ENCODE data around the gene SERTAD3. TPM values are rescaled to one million over a fixed set of nuclear protein-coding genes. Genes with fewer than 3 reads are reported as not detected.
"Not testable (repeated sequence)": the region's sequence is repeated elsewhere in the genome, so short reads cannot be mapped to it uniquely, and the experiment has no call there.

SERTAD3 gene
- total RNA-seq, 1 donor from 2014 or later = 28.2 TPM

- DNase-seq (ENCODE audit: missing footprints) = no peak
- no peak for ATAC-seq
- intact Hi-C loops (cut with DNase I) = no loop called here
Measured at GRCh38 chr19:40417643-40417981, 26.5 kb downstream of the SERTAD3 start.

DNA sequence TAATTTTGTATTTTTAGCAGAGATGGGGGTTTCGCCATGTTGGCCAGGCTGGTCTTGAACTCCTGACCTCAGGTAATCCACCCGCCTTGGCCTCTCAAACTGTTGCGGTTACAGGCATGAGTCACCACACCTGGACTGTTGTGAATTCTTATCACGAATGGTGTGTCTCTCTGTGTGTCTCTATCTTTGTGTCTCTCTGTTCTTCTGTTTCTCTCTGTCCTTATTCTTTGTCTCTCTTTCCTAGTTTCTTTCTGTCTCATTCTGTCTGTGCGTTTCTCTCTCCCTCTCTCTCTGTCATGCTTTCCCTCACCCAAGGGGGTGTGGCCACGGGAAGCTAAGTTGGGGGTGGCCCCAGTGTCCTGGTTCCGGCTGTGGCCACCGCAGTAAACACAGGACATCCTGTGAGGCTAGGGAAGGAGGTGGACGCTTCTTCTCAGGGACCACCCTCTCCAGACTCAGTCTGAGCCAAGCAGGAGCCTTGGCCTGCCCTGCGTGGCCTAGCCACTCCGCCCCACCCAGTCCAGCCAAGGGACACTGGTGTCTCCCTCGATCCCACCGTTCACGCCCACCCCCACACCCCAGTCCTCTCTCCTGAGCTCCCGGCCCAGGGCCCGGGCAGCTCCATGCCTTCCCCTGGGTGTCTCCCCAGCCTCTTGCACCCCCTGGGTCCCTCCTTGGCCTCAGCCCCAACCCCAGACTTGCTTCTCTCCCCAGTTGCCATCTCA lies 27.1 kb downstream of the SERTAD3 start:
- ATAC-seq (peak; percentile 14), DNase-seq (ENCODE audit: missing footprints) (peak; percentile 86)
- intact Hi-C loops (cut with DNase I) = no loop called here

DNA sequence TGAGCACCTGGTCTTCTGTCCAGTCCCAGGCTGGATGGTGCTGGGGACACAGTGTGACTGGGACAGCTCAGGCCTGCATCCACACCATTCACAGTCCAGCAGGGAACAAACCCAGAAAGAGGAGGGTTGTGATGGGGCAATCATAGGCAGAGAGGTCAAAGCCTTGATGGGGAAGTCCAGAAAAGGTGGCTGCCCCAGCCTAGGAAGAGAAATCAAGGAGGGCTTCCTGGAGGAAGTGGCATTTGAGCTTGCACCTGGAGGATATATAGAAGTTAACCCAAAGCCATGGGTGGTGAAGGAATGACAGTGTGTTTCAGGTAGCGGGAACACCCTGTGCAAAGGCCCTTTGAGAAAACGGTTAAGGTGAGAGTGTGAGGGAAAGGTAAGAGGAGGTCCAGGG lies 28.4 kb downstream of the SERTAD3 start:
- DNase-seq (ENCODE audit: missing footprints) = no peak
- intact Hi-C loops (cut with DNase I) = no loop called here
- no peak for ATAC-seq

DNA sequence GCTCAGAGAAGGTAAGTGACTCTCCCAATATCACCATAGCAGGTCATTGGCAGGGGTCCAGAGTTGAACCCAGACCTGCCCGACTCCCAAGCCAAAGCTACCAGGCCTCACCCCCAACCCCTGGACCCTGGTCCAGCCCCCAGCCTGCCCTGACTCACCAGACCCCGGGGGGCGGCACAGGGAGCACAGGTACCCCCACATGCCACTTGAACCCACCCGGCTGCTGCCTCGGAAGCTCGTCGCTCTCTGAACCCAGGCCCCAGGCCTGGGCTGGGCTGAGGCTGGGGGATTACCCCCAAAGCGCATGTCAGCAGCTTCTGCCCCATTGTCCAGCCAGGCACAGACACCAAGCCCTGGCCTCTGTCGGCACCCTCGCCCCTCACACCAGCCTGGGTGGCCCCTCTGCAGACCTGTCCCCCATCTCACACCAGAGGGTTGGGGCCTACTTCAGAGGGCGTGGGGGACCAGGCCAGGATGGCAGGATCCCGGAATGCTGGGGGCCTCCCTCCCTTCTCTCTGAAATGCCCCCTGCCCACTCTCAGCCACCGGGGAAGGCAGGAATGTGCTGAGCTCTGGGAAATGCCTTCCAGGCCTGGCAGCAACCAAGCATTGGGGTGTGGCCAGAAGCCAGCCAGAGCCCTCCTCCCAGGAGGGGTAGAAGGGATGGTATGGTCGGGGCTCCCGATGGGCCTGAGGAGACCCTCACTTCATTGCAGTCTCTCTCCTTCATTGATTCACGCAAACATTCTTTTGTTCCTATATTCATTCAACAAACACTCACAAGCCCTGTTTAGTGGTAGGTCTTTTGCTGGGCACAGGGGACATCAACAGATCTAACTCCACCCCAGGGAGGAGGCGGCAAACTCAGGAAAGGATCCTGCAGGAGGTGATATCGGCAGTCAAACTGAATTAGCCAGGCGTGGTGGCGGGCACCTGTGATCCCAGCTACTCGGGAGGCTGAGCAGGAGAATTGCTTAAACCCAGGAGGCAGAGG lies 29.3 kb downstream of the SERTAD3 start:
- intact Hi-C loops (cut with DNase I) = loop anchor here (5.0 kb wide), 1 partner anchor 187 kb away; the partner anchor contains the start of gene LTBP4
- no peak for DNase-seq (ENCODE audit: missing footprints)
- peak; percentile 12 for ATAC-seq

DNA sequence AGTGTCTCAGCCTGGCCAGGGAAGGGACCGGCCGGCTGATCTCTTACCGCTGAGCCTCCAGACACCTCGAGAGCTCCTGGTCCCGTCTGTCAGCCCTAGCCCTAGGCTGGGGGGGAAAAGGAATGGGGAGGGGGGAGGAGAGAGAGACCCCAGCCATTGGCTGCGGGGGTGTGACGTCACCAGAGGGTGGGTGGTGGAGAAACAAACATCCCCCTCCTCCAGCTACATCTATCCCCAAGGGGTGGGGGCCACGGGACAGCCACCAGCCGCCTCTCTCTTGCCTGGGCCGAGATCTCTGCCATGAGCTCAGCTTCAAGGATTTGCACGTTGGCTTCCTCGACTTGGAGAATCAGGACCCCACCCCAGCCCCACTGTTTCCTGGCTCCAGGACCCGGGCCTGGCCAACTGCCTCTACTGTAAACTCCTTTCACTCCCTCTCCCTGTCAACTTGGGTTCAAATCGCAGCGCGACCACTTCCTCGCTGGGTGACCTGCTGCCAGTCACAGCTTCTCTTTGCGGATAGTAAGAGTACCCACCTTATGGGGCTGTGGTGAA lies 30.8 kb downstream of the SERTAD3 start, which contains the start of gene PRX:
TSS of gene PRX (minus strand) at position 88 of the 555 bp plus-strand sequence. CDS start 5,446 bp downstream, outside the sequence.
- intact Hi-C loops (cut with DNase I) = loop anchor here (5.0 kb wide), 1 partner anchor 189 kb away; the partner anchor contains the start of gene LTBP4
- DNase-seq (ENCODE audit: missing footprints) (no peak), ATAC-seq (no peak)

- intact Hi-C loops (cut with DNase I) = loop anchor here (5.0 kb wide), 1 partner anchor 189 kb away; the partner anchor contains the start of gene LTBP4
Measured at GRCh38 chr19:40412866-40413265, 31.3 kb downstream of the SERTAD3 start.

GRCh38 chr19:40411958-40412499 lies 32.1 kb downstream of the SERTAD3 start:
- ATAC-seq = no peak
- no peak for DNase-seq (ENCODE audit: missing footprints)
- intact Hi-C loops (cut with DNase I) = loop anchor here (5.0 kb wide), 1 partner anchor 190 kb away; the partner anchor contains the start of gene LTBP4

More at GRCh38 chr19:40412866-40413265, 31.3 kb downstream of the SERTAD3 start:
- ATAC-seq (no peak), DNase-seq (ENCODE audit: missing footprints) (no peak)

GRCh38 chr19:40411125-40411842 lies 32.9 kb downstream of the SERTAD3 start:
- DNase-seq (ENCODE audit: missing footprints) (peak; percentile 75), ATAC-seq (peak; percentile 92)
- intact Hi-C loops (cut with DNase I) = loop anchor here (5.0 kb wide), 1 partner anchor 191 kb away; the partner anchor contains the start of gene LTBP4

DNA sequence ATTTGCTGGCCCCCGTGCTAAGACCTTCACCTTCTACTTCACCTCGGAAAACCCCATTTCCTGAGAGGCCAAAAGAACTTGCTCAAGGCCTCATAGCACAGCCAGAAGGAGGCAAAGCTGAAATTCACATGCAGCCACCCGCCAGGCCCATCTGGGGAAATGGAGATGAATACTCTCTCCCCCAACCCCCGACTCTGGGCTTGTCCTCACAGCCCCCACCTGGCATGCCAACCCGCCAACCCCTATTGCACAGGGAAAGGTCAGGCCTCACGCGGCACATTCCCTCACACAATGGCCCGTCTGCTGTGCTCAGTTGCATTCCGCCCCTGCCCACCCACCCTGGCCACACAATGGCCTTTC lies 34.1 kb downstream of the SERTAD3 start:
- DNase-seq (ENCODE audit: missing footprints) = no peak
- no peak for ATAC-seq
- intact Hi-C loops (cut with DNase I) = loop anchor here (5.0 kb wide), 1 partner anchor 192 kb away; the partner anchor contains the start of gene LTBP4

- DNase-seq (ENCODE audit: missing footprints); ATAC-seq; intact Hi-C loops (cut with DNase I): not testable (repeated sequence)
Measured at GRCh38 chr19:40408598-40408925, 35.6 kb downstream of the SERTAD3 start.

DNA sequence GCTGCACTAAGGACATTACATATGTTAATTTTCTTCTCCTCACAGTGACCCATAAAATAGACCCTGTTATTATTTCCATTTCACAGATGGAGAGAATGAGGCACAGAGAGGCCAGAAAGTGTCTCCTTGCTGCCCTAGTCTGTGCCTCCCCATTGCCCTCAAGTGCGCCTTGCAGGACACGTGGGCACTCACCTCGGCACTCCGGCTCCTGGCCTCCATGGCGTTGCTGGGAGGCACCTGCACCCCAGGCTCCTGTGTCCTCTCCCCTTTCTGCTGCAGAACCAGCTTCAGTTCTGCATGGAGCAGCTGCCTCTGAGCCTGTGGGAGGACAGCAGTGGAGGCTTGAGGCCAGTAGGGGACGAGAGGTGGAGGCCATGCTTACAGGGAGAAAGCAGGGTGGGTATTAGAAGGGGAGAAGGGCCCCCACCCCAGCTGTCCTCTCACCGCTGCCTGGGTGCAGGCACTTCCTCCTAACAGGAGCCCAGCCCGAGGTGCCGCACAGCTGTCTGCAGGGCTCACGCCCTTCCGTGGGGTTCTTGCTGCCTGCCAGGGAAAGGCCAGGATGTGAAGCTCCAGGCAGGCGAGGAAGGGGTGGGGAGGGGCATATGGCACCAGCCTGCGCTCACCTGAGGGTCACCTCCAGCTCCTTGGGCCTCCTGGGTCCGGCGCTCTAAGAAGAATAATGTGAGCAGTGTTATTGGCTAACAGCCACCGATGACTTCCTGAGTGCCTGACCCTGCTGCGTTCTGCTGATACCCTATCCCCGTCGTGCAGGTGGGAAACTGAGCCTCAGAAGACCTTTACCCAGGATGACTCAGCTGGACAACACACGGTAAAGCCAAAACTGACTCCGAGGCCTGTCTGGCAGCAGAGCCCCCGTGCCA lies 36.2 kb downstream of the SERTAD3 start:
- intact Hi-C loops (cut with DNase I) = no loop called here
- DNase-seq (ENCODE audit: missing footprints) = no peak
- ATAC-seq = no peak

DNA sequence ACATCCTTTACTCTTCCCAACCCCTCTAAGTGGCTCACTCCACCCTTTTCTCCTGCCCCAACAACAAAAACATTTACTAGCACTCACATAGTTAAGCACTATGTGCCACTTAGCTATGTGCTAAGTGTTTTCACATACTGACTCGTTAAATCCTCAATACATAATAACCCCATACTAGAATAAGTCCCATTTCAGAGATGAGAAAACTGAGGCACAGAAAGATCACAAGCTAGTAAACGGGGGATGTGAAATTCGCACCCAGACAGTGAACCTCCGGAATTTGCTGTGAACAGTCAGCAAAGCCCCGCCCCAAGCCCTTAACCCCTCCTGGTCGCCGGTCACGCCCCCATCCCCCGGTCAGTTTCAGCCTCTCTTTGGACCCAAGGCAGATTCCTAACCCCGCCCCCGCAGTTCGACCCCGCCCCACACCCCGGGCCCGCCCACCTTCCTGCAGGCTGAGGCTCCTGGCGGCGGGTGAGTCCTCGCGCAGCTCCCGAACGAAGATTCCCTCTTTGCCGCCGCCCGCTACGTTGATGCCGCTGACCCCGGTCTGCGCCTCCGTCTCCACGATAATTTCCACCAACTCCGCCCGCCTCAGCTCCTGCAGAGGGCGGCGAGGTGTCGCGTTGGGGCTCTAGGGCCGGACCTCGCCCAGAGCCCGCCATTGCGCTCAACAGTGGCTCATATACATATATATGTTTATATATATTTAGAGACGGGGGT lies 40.7 kb downstream of the SERTAD3 start:
- ATAC-seq (peak; percentile 95), DNase-seq (ENCODE audit: missing footprints) (peak; percentile 95)
- intact Hi-C loops (cut with DNase I) = loop anchor here (1.0 to 5.0 kb wide), 2 partner anchors 54 to 64 kb away; partner anchors contain the start of genes BLVRB and SPTBN4

- ATAC-seq (no peak), DNase-seq (ENCODE audit: missing footprints) (peak; percentile 3)
- intact Hi-C loops (cut with DNase I) = loop anchor here (5.0 kb wide), 1 partner anchor 67 kb away; the partner anchor contains the start of genes BLVRB and SPTBN4
Measured at GRCh38 chr19:40400559-40400958, 43.6 kb downstream of the SERTAD3 start.

DNA sequence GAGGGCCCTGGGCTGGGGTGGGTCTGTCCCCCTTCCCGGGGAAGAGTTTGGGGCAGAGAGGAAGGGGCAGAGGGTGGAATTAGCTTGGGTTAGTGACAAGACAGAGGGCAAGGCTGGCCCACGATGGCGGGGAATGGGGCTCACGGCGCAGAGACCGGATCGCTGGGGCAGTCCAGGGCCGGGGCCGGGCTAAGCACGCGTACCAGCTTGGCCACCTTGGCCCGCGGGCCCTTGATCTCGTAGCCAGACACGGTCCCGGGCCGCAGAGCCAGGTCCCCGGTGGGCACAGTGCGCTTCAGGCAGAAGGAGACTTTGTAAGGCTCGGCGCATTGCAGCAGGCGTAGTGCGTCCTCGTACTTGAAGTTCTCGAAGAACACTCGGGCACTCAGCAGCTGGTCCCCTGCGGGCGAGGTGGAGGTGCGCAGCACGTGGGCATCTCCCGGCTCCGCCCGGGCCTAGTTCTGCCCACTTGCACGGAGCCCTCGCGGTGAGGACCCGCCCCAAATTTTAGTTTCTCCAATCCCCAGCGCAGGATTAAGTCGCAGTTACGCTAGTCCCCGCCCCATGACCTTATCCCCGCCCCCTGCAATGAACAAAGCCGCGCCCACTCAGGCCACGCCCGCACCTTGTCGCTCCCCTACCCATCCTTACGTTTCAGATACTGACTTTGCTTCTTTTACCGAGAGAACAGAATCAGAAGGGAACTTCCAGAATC lies 45.6 kb downstream of the SERTAD3 start:
- ATAC-seq (no peak), DNase-seq (ENCODE audit: missing footprints) (no peak)
- intact Hi-C loops (cut with DNase I) = no loop called here

- ATAC-seq (no peak), DNase-seq (ENCODE audit: missing footprints) (no peak)
- intact Hi-C loops (cut with DNase I) = no loop called here
Measured at GRCh38 chr19:40397568-40397906, 46.6 kb downstream of the SERTAD3 start.

All from Right ventricle myocardium inferior (tissue), 1 donor.